Measurements from ENCODE around the gene ZNHIT2.

- TF ChIP-seq GATA2 (IDR thresholded peaks at IDR 0.05; ENCODE audit: low read depth, low read length) = no peak
- TF ChIP-seq GATA3 (IDR thresholded peaks at IDR 0.05; ENCODE audit: low read depth, low read length) = no peak
These were observed 31.2 kb upstream of the ZNHIT2 start for GRCh38 chr11:65148657-65149056.

All from SH-SY5Y (cell line).